ENCODE results near the gene EPOP. TPM values are rescaled to one million over a fixed set of nuclear protein-coding genes. Genes with fewer than 3 reads are reported as not detected.
"Not testable (repeated sequence)": the region's sequence is repeated elsewhere in the genome, so short reads cannot be mapped to it uniquely, and the experiment has no call there.

The EPOP gene
- total and polyA plus RNA-seq, 2 of the 13 experiments (the other 11 are each of a cell fraction or from before 2014, with no cell fraction given) = 14.7 to 37.8 TPM

DNA sequence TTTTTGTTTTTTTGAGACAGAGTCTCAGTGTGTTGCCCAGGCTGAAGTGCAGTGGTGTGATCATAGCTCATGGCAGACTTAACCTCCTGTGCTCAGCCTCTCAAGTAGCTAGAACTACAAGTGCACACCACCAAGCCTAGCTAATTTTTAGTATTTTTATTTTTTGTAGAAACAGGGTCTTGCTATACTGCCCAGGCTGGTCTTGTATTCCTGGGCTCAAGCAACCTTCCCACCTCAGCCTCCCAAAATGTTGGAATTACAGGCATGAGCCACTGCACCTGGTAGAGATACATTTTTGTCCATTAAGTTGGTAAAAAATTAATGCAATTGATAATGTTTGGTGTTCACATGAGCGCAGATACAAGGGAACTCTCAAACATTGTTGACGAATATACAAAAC is 46.8 kb downstream of the EPOP start:
- 97% methylated on average over 2 of the region's 2 CpGs for WGBS (ENCODE audit: low lambda C conversion rate)
- H3K27me3 ChIP-seq (ENCODE audit: control insufficient read depth in 1 of 2, insufficient read depth in 2 of 2, low read length in 2 of 2) = no peaks in the 10 kb centered on the region
- no peak for DNase-seq (ENCODE audit: low spot score)
- no peaks in the 10 kb centered on the region for H3K36me3 ChIP-seq (replicated peaks in 1 of 2; ENCODE audit: control insufficient read depth in 1 of 2, insufficient read depth in 2 of 2, low read length in 2 of 2)
- peak overlapping the region; percentile 35; the same call in 1 of the 2 replicates for H3K4me2 ChIP-seq (ENCODE audit: low read depth, low read length)
- CTCF ChIA-PET (ENCODE audit: low intra/inter-chr PET ratio, low total read pairs) = interaction anchor here (1.2 kb wide), 1 partner anchor 22 kb away, joined by 7 read pairs; the partner anchor contains the start of gene SRCIN1
- no peak overlapping the region for H2AFZ ChIP-seq (ENCODE audit: low read length)
- H3K79me2 ChIP-seq (ENCODE audit: insufficient read depth, low read length) = no peaks in the 10 kb centered on the region
- H3K4me3 ChIP-seq (replicated peaks in 1 of 3; ENCODE audit: insufficient read depth in 1 of 3, low read depth in 2 of 3, low read length in 3 of 3) = no peak overlapping the region
- no peak for FAIRE-seq
- peaks cover 55% of the 10 kb centered on the region for H3K4me1 ChIP-seq (ENCODE audit: insufficient read depth, low read length)
- BruUV-seq (replicated peaks) = no TSS peak
- peak overlapping the region; percentile 59 for H3K27ac ChIP-seq (ENCODE audit: extremely low read length, insufficient read depth, low read length)
- H4K20me1 ChIP-seq (ENCODE audit: insufficient read depth, low read length) = no peaks in the 10 kb centered on the region
- H3K9me3 ChIP-seq (ENCODE audit: low read length) = no peaks in the 10 kb centered on the region
- in situ Hi-C loops (cut with HindIII; ENCODE audit: extremely low pct_ligation_motif_present, low pct_unique_long_range_greater_than_20kb) (no loop called here), intact Hi-C loops (cut with micrococcal nuclease; ENCODE audit: unreplicated experiment) (no loop called here)
- H3K9ac ChIP-seq (ENCODE audit: insufficient read depth, low read depth, low read length) = peak overlapping the region; percentile 9
- POLR2A ChIA-PET = interaction anchor here (1.1 to 2.7 kb wide), 5 partner anchors 10 to 30 kb away, joined by 3 to 14 read pairs (median 5); no protein-coding TSS in a partner anchor
- TF ChIP-seq ARID2 (CRISPR knock-in tag; IDR thresholded peaks at IDR 0.05; ENCODE audit: borderline replicate concordance) (0 out of 2 replicates have a peak, but pooled peaks have one; percentile 34), HNRNPUL1 (IDR thresholded peaks at IDR 0.05; ENCODE audit: low read depth, low read length) (no peak), SMAD9 (CRISPR knock-in tag; IDR thresholded peaks at IDR 0.05) (no peak), ZNF460 (CRISPR knock-in tag; IDR thresholded peaks at IDR 0.05; ENCODE audit: borderline replicate concordance) (peak; percentile 31; the same call in 1 of the 2 replicates), DMAP1 (CRISPR knock-in tag; IDR thresholded peaks at IDR 0.05) (0 out of 2 replicates have a peak, but pooled peaks have one; percentile 46), PHF21A (CRISPR knock-in tag; IDR thresholded peaks at IDR 0.05) (0 out of 2 replicates have a peak, but pooled peaks have one; percentile 9), KAT7 (CRISPR knock-in tag; IDR thresholded peaks at IDR 0.05; ENCODE audit: borderline replicate concordance) (peak; percentile 26; the same call in 1 of the 2 replicates), ZNF121 (CRISPR knock-in tag; IDR thresholded peaks at IDR 0.05) (peak; percentile 97), ZNF234 (CRISPR knock-in tag; conservative IDR thresholded peaks at IDR 0.05) (no peak)
- peak; percentile 67 for ATAC-seq

- H3K4me2 ChIP-seq (ENCODE audit: low read depth, low read length); H2AFZ ChIP-seq (ENCODE audit: low read length); H3K9ac ChIP-seq (ENCODE audit: insufficient read depth, low read depth, low read length); CTCF ChIA-PET (ENCODE audit: low intra/inter-chr PET ratio, low total read pairs); H3K79me2 ChIP-seq (ENCODE audit: insufficient read depth, low read length); H3K9me3 ChIP-seq (ENCODE audit: low read length); H3K4me3 ChIP-seq (replicated peaks in 1 of 3; ENCODE audit: insufficient read depth in 1 of 3, low read depth in 2 of 3, low read length in 3 of 3); BruUV-seq (replicated peaks); DNase-seq (ENCODE audit: low spot score); H3K27me3 ChIP-seq (ENCODE audit: control insufficient read depth in 1 of 2, insufficient read depth in 2 of 2, low read length in 2 of 2); H4K20me1 ChIP-seq (ENCODE audit: insufficient read depth, low read length); intact Hi-C loops (cut with micrococcal nuclease; ENCODE audit: unreplicated experiment); H3K36me3 ChIP-seq (replicated peaks in 1 of 2; ENCODE audit: control insufficient read depth in 1 of 2, insufficient read depth in 2 of 2, low read length in 2 of 2); FAIRE-seq; ATAC-seq; in situ Hi-C loops (cut with HindIII; ENCODE audit: extremely low pct_ligation_motif_present, low pct_unique_long_range_greater_than_20kb): not testable (repeated sequence)
- Histone ChIP-seq H3K27ac (ENCODE audit: extremely low read length, insufficient read depth, low read length) (peak overlapping the region; percentile 59), H3K4me1 (ENCODE audit: insufficient read depth, low read length) (peaks cover 59% of the 10 kb centered on the region)
- POLR2A ChIA-PET = interaction anchor here (1.3 to 2.7 kb wide), 2 partner anchors 12 to 31 kb away, joined by 4 to 14 read pairs; no protein-coding TSS in a partner anchor
- WGBS (ENCODE audit: low lambda C conversion rate) = 97% methylated on average over 6 of the region's 6 CpGs
Measured at GRCh38 chr17:38626606-38627226, 48.0 kb downstream of the EPOP start.
